H1 (cell line): ENCODE measurements around the gene SRRM3. TPM values are rescaled to one million over a fixed set of nuclear protein-coding genes. Genes with fewer than 3 reads are reported as not detected.

Experiments used
- CTBP2 ChIP-seq: IDR thresholded peaks from 2 replicates; pipeline ENCODE4 v1.7.0; 2011; ENCODE audit warnings: borderline replicate concordance, mild to moderate bottlenecking, moderate library complexity, mixed read lengths, low read length; ENCODE audit not compliant: insufficient read depth, insufficient read length
- FOSL1 ChIP-seq: IDR thresholded peaks from 2 replicates; pipeline ENCODE4 v1.6.1; 2011; ENCODE audit warnings: mild to moderate bottlenecking, low read depth, low read length, moderate library complexity; ENCODE audit not compliant: insufficient read depth
- HDAC6 ChIP-seq: IDR thresholded peaks from one replicate; pipeline ENCODE4 v1.7.1; 2012; ENCODE audit warnings: low read depth, mild to moderate bottlenecking, inconsistent platforms, low read length, moderate library complexity
- MAFK ChIP-seq: IDR thresholded peaks from 2 replicates; pipeline ENCODE4 v1.6.1; 2012; ENCODE audit warnings: low read depth, mild to moderate bottlenecking, improper control_type of control experiment, low read length
- RFX5 ChIP-seq: IDR thresholded peaks from 2 replicates; pipeline ENCODE4 v1.6.1; 2011; ENCODE audit warnings: low read depth, low read length, improper control_type of control experiment, borderline replicate concordance
- RXRA ChIP-seq: IDR thresholded peaks from 2 replicates; pipeline ENCODE4 v1.6.1; 2011; ENCODE audit warnings: low read depth, mild to moderate bottlenecking, low read length, moderate library complexity; ENCODE audit not compliant: insufficient read depth
- SP2 ChIP-seq: IDR thresholded peaks from 2 replicates; pipeline ENCODE4 v1.6.1; 2012; ENCODE audit warnings: mild to moderate bottlenecking, low read length, inconsistent platforms
- TCF12 ChIP-seq: IDR thresholded peaks from 2 replicates; pipeline ENCODE4 v1.6.1; 2011; ENCODE audit warnings: low read depth, mild to moderate bottlenecking, low read length
- polyA plus RNA-seq, 7 experiments: library from polyadenylated mRNA; depleted of rRNA in 3 of 7; stranded (reverse) in 5 of 7; unstranded in 2 of 7; fragments of >200 nt in 5 of 7; fragments of 200-250 nt in 2 of 7; gene quantifications; 1 replicate in 5 of 7; 2 replicates in 1 of 7; 4 replicates in 1 of 7; pipeline versions ENCODE4 v1.2.1 to v1.2.3, GENCODE V29; 2011 to 2013; ENCODE audit warnings: missing spikeins in 2 of 7, mixed read lengths in 2 of 7
- total RNA-seq: library from RNA; stranded (reverse); fragmentation: NEBNext Ultra II Directional; extraction: Animal tissue kit (Norgen Biotek cat#: 25700); gene quantifications from 2 replicates; pipeline ENCODE4 v1.2.1, GENCODE V29; 2021

The SRRM3 gene
- total and polyA plus RNA-seq, 2 of the 8 experiments (the other 6 are each of a cell fraction or from before 2014, with no cell fraction given): 10.4 to 17.4 TPM

- TF ChIP-seq FOSL1 (no peak), MAFK (no peak), TCF12 (no peak), RXRA (no peak), RFX5 (no peak), SP2 (no peak), HDAC6 (no peak), CTBP2 (no peak)
These were observed 24.3 kb downstream of the SRRM3 start (continued) for GRCh38 chr7:76225951-76226350.
